GM13976 (cell line): ENCODE measurements around the gene TLR1.

Source experiments
- DNase-seq: peaks from one replicate; pipeline ENCODE4 v3.0.0; 2012; ENCODE audit warnings: low spot score
- in situ Hi-C: fragments of 300-500 bp; cut with MboI; formaldehyde crosslinking; loops from one replicate; pipeline ENCODE4 v1.12.0; 2022; ENCODE audit warnings: low sequenced_read_pairs, mixed read lengths, inconsistent platforms; ENCODE audit not compliant: unreplicated experiment
- TF ChIP-seq, protein P1 (sequence below): IDR thresholded peaks from 2 replicates; pipeline ENCODE4 v1.5.1; 2012; ENCODE audit warnings: borderline replicate concordance, mild to moderate bottlenecking; ENCODE audit not compliant: insufficient read depth; ENCODE audit errors: extremely low read depth, missing control alignments, control extremely low read depth

TLR1 gene

DNA sequence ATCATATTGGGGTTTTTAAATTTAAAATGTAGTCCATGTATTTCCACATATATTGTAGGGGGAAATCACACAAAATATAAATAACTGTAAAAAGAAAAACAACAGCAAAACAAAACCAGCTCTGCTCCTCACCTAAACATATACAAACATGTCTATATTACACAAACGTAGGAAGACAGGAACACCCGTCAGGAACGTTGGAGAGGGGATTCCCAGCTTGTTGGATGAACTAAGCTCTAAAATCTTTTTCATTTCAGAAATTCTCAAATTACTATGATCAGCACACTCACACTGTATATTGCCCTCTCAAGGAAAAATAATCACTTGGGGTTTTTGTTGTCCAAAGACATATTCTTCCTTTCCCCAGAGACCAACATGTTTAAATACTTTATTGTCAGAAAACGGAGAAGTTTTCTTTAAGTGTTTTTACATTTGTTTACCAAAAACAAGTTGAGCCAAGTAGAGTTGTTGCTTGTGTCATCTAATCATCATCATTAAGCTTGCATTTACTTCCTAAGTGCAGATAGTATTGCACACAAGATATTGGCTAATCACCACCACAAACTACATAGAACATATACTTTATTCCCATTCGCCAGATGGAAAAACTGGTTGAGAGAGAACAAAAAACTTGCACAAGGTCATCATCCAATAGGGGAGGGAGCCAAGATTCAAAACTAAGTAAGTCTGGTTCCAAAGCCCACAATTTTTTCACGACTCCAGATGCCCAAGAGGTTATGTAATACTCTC is 19.4 kb downstream of the TLR1 start:
- TF ChIP-seq, protein P1, sequence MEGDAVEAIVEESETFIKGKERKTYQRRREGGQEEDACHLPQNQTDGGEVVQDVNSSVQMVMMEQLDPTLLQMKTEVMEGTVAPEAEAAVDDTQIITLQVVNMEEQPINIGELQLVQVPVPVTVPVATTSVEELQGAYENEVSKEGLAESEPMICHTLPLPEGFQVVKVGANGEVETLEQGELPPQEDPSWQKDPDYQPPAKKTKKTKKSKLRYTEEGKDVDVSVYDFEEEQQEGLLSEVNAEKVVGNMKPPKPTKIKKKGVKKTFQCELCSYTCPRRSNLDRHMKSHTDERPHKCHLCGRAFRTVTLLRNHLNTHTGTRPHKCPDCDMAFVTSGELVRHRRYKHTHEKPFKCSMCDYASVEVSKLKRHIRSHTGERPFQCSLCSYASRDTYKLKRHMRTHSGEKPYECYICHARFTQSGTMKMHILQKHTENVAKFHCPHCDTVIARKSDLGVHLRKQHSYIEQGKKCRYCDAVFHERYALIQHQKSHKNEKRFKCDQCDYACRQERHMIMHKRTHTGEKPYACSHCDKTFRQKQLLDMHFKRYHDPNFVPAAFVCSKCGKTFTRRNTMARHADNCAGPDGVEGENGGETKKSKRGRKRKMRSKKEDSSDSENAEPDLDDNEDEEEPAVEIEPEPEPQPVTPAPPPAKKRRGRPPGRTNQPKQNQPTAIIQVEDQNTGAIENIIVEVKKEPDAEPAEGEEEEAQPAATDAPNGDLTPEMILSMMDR, result no peak
- in situ Hi-C loops, result no loop called here
- no peak for DNase-seq

DNA sequence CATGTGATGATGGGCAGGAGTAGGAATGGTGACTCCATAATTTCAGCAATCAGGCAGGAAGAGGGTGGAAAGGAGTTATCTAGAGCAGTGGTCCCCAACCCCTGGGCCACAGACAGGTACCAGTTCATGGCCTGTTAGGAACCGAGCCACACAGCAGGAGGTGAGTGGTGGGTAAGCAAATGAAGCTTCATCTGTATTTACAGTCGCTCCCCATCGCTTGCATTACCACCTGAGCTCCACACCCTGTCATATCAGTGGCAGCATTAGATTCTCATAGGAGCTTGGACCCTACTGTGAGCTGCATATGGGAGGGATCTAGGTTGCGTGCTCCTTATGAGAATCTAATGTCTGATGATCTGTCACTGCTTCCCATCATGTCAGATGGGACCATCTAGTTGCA is 20.4 kb downstream of the TLR1 start:
- TF ChIP-seq, protein P1, result no peak
- DNase-seq, result no peak
- in situ Hi-C loops, result no loop called here

DNA sequence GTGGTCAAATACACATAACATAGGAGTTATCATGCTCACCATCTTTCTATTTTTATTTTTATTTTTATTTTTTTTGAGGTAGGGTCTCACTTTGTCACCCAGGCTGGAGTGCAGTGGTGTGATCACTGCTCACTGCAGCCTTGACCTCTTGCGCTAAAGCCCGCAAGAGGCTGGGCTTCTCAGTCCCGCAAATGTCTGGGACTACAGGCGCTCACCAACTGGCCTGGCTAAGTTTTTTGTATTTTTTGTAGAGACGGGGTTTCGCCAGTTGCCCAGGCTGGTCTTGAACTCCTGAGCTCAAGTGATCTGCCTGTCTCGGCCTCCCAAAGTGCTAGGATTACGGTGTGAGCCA is 21.5 kb downstream of the TLR1 start:
- TF ChIP-seq, protein P1, result no peak

DNA sequence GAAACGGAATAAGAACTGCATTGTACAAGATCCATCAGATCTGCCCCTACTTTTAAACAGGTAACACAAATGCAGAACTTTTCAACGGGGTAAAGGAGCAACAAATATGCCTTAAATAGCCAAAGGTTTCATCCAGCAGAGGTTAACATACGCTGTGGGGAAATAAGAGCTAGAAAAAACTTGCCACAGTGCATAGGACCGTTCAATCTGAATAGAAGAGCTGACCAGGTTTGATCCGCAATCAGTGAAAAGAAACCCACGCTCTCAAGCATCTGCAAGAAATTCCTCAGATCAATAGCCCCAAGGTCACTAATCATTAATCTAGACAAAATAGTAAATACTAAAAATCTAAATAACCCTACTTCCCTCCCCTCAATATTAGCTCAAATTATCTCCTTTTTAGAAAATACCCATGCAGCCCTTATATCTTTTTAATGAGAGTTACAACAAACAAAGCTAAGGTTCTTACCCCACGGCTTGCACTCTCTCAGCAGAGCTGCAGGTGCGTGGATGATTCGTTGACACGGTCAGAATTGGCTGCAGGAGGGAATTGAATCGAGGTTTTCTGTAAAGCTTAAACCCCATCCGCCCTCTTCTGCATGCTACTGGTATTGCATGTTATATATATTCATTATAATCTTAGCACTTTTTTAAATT is 22.0 kb downstream of the TLR1 start, which contains the start of gene TLR10:
Gene TLR10, minus strand, starts transcription at position 539 of the 657 bp plus-strand sequence. CDS start 7,400 bp downstream, outside the sequence.
- in situ Hi-C loops, result no loop called here
- DNase-seq, result no peak
- TF ChIP-seq, protein P1, result peak; percentile 34

More for the DNA sequence above, 21.5 kb downstream of the TLR1 start:
- in situ Hi-C loops, result no loop called here
- no peak for DNase-seq

DNA sequence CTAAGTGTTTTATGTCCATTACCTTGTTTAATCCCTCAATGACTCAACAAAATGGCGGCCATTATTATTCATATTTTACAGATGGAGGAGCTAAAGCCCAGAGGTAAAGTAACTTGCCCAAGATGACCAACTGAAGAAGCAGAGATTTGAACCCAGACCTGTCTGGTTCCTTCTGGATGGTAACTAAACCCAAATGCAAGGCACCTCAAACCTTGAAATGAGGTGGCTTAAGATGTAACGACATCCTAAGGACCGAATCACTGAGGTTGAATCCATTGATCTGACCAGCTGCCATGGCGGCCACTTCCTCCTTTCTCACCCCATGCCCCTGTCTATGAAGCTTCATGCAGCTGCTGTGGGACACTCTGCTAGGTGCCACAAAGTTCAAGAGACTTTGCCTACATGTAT is 22.7 kb downstream of the TLR1 start:
- TF ChIP-seq, protein P1, result no peak
- in situ Hi-C loops, result no loop called here
- DNase-seq, result no peak

DNA sequence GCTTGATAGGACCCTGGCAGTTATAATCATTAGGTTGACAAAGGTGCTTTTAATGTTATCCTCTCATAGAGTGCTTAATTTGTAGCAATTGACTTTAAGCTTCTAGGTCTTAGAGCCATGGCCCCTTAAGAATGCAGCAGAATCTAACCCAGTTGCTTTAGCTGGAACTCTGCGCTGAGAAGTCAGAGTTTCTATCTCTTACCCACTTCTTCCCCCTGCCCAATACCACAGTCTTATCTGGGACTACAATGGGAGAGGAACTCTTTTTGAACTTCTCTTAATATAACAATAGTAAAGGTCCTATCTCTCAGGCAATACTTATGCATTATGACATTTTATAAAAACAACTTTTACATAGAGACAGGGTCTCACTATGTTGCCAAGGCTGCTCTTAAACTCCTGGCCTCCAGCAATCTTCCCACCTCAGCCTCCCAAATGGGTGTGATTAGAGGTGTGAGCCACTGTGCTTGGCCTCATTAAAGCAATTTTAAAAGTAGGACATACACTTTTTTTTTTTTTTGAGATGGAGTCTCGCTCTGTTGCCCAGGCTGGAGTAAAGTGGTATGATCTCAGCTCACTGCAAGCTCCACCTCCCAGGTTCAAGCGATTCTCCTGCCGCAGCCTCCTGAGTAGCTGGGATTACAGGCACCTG is 23.6 kb downstream of the TLR1 start:
- TF ChIP-seq, protein P1, result no peak
- no peak for DNase-seq
- in situ Hi-C loops, result no loop called here
